HG02970 (cell line): Measurements from ENCODE around the gene FAM131C.
"Not testable (repeated sequence)": the region's sequence is repeated elsewhere in the genome, so short reads cannot be mapped to it uniquely, and the experiment has no call there.

Experiments
- ATAC-seq: cut with Tn5 transposase; IDR thresholded peaks from one replicate; pipeline ENCODE4 v1.9.1; 2021; ENCODE audit warnings: mild to moderate bottlenecking, moderate library complexity, moderate number of reproducible peaks; ENCODE audit not compliant: unreplicated experiment, low FRiP score

The FAM131C gene

GRCh38 chr1:16107039-16107438 lies 33.6 kb upstream of the FAM131C start:
- not testable (repeated sequence) for ATAC-seq

- no peak for ATAC-seq
Observed at GRCh38 chr1:16101623-16102022, 28.2 kb upstream of the FAM131C start.

- no peak for ATAC-seq
Observed at GRCh38 chr1:16099412-16099811, 26.0 kb upstream of the FAM131C start.

- no peak for ATAC-seq
Observed at GRCh38 chr1:16095447-16095846, 22.0 kb upstream of the FAM131C start.

GRCh38 chr1:16094453-16095158 lies 21.2 kb upstream of the FAM131C start:
- no peak for ATAC-seq

- no peak for ATAC-seq
Observed at GRCh38 chr1:16093611-16094010, 20.2 kb upstream of the FAM131C start.

GRCh38 chr1:16092923-16093511 lies 19.6 kb upstream of the FAM131C start:
- no peak for ATAC-seq

- ATAC-seq: no peak
Observed at GRCh38 chr1:16092097-16092922, 18.9 kb upstream of the FAM131C start.

- ATAC-seq: no peak
Observed at GRCh38 chr1:16091296-16091695, 17.8 kb upstream of the FAM131C start.

- no peak for ATAC-seq
Observed at GRCh38 chr1:16090076-16090826, 16.8 kb upstream of the FAM131C start.

- ATAC-seq: no peak
Observed at GRCh38 chr1:16088996-16089395, 15.5 kb upstream of the FAM131C start.

GRCh38 chr1:16088351-16088911 lies 15.0 kb upstream of the FAM131C start:
- ATAC-seq: no peak

GRCh38 chr1:16087733-16088132 lies 14.3 kb upstream of the FAM131C start:
- ATAC-seq: no peak

- ATAC-seq: no peak
Observed at GRCh38 chr1:16085522-16085921, 12.1 kb upstream of the FAM131C start.

GRCh38 chr1:16083486-16083885 lies 10.0 kb upstream of the FAM131C start:
- ATAC-seq: no peak

- ATAC-seq: no peak
Observed at GRCh38 chr1:16082283-16083038, 9.0 kb upstream of the FAM131C start.

- no peak for ATAC-seq
Observed at GRCh38 chr1:16081636-16082035, 8.2 kb upstream of the FAM131C start.

GRCh38 chr1:16080422-16081150 lies 7.1 kb upstream of the FAM131C start:
- no peak for ATAC-seq
